Measurements from ENCODE around the gene PPP6R1.

PPP6R1 gene

DNA sequence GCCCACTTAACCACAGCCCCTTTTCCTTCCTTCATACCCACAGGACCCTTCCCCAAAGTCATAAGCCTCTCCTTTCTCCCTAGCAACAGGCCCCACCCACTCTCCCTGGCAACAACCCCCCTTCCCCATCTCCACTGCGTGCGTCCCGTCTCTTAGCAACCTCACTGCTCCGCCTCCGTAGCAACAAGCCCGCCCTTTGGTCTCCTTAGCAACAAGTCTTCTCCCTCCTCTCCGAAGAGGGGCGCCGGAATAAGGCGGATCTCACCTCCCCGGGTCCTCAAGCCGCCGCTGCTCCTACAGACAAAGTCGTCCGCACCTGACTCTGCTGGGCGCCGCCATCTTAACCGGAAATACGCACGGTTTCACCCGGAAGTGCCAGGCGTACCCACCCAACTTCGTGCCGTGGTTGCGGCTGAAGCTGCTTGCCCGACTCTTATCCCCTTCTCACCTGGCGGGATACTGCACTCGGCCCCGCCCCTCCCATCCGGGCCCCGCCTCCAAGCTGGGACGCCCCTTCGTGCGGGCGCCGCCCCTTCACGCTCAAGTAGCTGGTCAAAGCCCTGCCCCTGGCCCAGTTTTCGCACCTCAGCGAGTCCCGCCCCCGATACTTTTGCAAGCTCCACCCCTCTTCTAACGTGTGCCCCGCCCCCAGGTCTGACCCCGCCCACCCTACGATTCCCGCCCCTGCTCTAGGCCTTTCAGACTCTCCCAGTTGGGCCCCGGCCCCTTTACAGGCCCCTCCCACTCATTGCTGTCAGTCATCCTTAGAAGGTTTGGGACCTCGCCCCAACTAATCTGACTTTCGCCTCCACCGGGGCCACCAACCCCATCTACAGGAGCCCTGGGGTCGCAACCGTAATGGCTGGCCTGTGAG lies 21.2 kb upstream of the PPP6R1 start, which contains the start of gene HSPBP1:
Gene HSPBP1, minus strand, starts transcription at position 341 of the 874 bp plus-strand sequence. CDS start 502 bp downstream, outside the sequence.
- peak; percentile 84 to 88 for DNase-seq (ENCODE audit: low read depth in 2 of 2)

DNA sequence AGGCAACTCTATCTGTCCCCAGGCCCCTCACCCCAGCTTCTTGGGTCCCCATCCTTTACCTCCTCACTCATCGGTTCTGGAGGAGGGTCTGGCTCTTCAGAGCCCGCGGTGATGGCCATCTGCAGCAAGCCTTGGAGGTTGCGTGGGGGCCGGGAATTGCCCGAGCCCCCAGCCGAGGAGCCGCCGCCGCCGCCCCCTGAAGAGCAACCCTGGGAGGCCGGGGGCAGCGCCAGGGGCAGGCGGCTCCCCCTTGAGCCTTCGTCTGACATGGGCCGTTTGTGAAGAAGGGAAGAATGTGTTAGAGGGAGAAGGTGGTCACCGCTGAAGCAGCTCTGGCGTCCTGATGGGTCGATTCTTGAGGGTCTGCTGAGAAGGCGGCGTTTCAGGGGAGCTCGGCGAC lies 20.5 kb upstream of the PPP6R1 start:
- DNase-seq (ENCODE audit: low read depth in 2 of 2), result no peak

DNA sequence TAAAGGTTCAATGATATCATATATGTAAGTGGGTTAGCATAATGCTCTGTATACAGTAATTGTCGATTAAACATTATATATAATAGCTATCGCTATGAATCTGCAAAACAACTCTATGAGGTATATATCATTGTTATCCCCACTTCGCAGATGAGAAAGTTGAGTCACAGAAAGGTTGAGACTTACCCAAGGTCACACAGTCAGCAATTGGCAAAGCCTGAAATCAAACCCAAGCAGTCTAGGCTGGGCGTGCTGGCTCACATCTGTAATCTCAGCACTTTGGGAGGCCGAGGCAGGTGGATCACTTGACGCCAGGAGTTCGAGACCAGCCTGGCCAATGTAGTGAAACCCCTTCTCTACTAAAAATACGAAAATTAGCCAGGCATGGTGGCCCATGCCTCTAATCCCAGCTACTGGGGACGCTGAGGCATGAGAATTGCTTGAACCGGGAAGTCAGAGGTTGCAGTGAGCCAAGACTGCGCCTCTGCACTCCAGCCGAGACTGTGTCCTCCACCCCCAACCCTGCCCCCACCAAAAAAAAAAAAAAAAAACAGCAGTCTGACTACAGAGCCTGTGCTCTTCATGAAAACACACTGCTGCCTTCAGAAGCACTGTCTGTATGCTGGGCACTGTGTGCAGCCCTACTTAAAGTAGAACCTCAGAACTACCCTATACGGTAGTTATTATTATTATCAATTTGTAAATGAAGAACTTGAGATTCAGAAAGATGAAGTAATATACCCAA lies 19.7 kb upstream of the PPP6R1 start:
- no peak for DNase-seq (ENCODE audit: low read depth in 2 of 2)

DNA sequence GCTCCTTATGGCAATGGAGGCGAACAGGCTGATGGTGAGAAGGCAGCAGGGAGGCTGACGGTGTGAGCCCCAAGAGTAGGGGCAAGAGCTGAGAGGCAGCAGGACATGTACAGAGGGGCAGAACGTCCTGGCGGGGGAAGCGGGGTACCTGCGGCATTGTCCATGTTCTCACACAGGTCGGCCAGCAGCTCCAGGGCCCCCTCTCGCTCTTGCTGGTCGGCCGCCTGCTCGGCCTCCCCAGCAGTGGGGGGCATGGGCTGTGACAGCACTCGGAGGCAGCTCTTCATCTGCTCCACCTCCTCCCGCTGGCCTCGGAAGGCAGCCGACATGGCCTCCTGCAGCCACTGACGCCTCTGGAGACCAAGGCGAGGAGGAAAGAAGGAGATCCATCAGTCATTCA lies 18.7 kb upstream of the PPP6R1 start:
- no peak for DNase-seq (ENCODE audit: low read depth in 2 of 2)

DNA sequence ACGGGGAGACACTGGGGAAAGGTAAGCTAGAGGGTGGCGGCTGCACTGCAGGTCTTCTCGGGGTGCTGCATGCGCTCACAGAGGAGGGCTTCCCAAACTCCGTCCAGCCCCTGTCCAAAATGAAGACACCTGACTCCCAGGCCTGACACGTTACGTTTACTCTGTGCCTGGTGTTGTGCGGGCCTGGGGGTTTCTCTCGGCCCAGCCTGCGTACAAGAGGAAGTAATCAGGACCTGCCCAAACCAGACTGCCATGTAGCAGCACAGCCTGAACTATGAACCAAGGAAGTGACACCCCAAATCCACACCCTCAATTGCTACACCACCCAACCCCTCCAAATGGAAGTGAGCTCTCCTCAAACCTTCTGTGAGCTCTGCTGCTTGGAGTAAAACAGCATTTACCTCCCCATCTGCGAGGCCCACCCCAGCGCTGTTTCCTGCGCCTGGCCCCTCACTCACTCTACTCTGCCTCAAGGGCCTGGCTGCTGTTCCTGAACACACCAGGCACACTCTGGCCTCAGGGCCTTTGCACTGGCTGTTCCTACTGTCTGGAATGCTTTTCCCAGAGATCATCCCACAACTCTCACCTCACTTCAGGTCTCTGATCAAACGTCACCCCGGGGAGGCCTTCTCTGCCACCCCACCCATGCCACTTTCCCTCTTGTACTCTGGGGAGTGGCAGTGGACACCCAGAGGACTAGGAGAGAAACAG lies 18.1 kb upstream of the PPP6R1 start:
- no peak for DNase-seq (ENCODE audit: low read depth in 2 of 2)

DNA sequence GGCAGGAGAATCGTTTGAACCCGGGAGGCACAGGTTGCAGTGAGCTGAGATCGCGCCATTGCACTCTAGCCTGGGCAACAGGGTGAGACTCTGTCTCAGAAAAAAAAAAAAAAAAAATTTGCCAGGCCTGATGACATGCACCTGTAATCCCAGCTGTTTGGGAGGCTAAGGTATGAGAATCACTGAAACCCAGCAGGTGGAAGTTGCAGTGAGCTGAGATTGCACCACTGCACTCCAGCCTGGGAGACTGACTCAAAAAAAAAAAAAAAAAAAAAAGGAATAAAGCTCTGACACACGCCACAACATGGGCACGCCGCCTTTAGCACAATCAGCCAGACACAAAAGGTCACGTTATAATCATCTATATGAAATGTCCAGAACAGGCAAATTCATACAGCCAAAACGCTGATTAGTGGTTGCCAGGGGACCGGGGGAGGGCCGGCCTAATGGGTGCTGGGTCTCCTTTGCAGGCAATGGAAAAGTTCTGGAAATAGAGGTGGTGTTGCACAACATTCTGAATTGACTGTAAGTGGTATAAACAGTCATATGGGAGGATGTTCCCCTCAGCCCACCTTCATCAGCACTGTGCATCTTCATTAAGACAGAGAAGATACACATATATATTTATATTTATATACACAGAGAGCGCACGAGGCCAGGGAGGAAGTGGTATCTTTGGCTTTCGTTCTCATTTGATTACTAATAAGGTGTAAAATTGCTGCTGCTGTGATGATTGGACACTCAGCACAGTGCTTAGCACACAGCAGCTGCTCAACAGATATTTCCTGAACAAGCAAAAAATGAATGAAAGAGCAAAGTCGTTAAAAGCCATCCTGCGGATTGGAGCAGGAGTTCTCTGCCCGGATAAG lies 17.3 kb upstream of the PPP6R1 start:
- no peak for DNase-seq (ENCODE audit: low read depth in 2 of 2)

DNA sequence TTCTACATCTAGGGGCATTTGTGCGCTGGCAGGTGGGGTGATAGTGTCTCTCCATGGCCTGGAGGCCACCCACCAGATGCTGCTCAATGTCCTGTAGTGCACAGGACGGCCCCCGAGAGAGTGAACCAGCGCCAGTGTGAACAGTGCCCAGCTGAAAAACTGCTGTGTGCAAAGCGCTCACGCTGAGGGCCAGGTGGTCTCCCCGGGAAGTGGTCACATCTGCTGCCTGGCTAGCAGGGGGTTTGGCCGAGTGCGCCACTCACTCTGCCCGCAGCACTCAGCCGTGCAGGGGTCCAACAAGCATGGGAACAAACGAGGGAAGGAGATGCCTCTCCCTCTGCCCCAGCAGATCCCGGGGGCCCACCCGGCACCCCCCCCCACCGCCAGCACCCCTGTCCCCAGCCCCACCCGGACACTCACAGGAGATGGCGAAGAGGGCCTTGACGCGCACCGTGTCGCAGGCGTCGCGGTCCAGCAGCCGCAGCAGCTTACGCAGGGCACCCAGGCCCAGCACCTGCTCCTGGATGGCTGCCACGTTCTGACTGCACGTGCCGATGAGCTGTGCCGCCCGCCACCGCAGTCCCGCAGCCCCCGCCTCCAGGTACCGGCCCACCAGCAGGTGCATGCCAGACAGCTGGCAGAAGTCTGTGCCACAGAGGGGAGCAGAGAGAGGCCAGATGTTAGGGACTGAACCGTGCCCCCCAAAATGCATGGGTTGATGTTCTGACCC lies 15.3 kb upstream of the PPP6R1 start:
- no peak for DNase-seq (ENCODE audit: low read depth in 2 of 2)

DNA sequence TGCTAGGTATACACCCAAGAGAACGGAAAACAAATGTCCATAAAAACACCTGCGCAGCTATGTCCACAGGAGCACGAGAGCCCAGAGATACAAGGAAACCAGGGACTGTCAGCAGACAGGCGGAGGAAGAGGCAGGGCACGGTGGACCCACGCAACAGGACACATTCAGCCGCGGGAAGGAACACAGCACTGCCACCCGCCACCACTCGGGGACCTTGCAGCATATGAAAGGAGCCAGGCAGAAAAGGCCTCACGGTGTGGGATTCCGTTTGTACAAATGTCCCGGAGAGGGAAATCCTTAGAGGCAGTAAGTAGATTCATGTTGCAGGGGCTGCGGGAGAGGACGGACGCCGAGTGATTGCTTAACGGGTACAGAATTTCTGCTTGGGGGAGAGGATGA lies 13.3 kb upstream of the PPP6R1 start:
- DNase-seq (ENCODE audit: low read depth in 2 of 2), result no peak

DNA sequence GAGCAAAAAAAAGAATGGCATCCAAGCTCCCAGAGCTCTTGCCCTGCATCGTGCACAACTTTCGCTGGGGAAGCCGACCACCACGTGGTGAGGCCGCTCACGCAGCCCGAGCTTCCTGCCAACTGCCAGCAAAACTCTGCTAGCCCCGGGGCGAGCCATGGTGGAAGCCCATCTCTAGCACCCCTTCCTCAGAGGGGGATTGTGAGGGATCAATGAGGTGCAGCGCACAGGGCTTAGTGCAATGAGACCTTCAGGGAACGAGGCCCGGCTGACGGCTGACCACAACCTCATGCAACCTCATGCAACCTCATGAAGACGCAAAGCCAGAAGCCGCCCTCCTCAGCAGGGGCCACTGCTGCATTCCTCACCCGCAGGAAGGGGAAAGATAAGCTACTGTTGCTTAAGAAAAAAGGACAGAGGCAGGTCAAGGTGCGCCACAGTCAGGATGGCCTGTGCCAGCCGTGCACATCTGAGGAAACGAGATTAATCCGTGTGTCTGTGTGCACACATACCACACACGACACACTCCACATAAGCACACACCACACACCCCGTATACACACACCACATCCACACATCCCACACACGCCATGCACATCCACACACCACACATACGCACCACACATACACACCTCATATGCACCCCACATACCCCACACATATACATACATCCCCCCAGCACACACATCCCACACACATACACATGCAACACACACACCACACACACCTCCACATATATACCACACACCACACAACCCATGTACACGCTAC lies 11.5 kb upstream of the PPP6R1 start:
- no peak for DNase-seq (ENCODE audit: low read depth in 2 of 2)

DNA sequence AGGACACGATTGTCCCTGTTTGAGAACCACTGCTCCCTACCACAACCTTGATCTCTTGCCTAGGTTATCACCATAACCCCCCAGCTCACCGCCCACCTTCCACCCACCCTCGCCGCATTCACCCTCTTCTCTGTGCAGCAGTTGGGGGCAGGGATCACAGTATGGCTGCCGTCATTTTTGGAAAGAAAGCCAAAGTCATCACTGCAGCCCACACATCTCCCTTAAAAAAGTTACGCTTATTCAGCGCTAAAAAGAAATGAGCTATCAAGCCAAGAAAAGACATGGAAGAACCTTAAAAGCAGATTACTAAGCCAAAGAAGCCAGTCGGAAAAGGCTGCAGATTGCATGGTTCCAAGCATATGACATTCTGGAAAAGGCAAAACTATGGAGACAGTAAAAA lies 10.5 kb upstream of the PPP6R1 start:
- no peak for DNase-seq (ENCODE audit: low read depth in 2 of 2)

DNA sequence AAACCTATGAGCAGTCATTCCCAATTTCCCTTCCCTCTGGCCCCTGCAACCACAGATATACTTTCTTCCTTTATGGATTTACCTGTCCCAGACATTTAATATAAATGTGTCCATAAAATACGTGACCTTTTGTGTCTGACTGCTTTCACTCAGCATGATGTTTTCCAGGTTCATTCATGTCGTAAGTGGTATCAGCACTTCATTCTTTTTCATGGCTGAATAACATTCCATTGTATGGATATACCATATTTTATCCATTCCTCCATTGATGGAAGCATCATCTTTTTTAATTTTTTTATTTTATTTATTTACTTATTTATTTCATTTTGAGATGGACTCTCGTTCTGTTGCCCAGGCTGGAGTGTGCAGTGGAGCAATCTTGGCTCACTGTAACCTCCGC lies 8.0 kb upstream of the PPP6R1 start:
- DNase-seq (ENCODE audit: low read depth in 2 of 2), result no peak

DNA sequence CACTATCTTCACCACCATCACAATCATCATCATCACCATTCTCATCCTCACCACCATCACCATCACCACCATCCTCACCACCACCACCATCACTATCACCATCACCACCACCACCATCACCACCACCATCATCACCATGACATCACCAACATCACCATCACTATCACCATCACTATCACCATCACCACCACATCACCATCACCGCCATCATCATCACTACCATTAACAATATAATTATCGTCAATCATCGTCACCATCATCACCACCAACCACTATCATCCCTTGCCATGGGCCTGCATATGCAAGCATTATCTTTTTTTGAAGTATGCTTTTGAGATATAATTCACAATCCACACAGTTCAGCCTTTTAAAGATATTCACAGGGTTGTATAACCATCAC lies 7.6 kb upstream of the PPP6R1 start:
- DNase-seq (ENCODE audit: low read depth in 2 of 2), result no peak

DNA sequence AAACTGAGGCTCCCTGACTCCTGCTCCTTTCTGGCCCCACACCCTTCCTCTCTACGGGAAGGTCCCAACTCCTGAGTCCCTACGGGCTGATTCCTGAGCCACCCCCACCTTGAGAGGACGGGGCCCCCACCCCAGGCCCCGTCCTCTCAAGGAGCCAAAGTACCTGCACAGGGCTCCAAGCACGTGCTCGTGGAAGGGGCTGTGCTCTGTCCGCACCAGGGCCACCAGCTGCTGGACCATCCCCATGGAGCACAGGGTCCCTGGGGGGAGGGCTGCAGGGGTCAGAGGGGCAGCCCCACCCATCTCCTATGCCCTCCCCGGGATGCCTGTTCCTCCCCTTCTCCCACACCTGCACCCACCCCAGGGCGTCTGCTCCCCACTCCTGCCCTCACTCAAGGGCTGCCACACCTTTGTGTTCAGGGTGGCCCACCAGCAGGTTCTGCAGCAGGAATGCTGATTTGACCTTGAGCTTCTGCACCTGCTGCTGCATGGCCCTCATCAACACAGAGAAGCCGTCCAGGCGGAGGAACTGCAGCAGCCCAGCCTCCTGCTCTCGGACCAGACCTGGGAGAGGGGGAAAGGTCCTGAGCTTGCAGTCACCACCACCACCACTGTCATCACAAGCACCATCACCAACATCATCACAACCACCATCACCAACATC lies 7.0 kb upstream of the PPP6R1 start:
- DNase-seq (ENCODE audit: low read depth in 2 of 2), result no peak

DNA sequence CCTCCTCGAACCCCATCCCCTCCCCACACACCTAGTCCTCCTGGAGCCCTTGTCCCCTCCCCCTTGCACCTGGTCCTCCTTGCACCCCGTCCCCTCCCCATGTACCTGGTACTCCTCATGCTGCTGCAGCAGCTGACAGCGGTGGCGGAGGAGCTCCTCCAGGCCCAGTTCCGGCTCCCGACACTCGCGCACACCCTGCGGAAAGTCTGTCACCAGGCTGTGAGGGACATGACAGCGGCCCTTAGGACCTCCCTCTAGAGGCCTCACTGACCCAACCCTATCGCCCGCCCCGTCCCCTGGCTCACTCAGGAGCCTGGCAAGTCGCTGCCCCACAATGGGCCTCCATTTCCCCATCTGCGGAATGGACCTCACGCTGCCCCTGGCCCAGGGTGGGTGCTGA lies 6.4 kb upstream of the PPP6R1 start:
- DNase-seq (ENCODE audit: low read depth in 2 of 2), result no peak

DNA sequence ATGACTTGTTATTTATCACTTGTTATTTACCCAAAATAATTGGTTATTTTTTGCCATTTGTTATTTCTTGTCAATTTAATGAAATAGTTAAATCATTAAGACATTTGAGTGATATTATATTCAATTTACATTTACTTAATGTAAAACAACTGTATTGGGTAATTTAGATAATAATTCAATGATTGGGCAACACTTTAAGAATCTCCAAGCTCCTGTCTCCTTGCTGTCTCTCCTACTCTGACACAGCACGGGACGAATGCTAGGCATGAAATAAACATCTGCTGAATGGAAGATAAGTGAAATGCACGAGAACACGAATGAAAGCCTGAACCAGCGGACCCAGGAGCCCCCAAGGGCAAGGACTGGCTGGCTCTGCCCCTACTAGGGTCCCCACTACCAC lies 5.7 kb upstream of the PPP6R1 start:
- DNase-seq (ENCODE audit: low read depth in 2 of 2), result no peak

DNA sequence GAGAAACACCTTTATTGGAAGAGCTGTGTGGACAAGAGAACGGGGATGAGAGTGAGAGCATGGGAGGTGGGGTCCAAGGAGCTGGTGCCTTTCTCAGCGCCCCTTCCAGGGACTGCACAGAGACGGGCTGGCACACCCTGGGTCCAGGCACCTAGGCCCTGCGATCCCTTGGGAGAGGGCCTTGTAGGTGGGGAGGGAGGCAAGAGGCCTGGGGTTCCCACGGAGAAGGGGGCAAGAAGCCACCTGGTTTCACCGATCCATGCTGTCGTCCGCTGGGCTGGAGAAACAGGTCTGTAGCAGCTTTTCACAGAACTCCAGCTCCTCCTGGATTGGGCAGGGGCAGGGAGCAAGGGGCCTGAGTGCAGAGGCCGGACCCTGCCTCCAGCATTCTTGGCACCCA lies 3.5 kb upstream of the PPP6R1 start:
- no peak for DNase-seq (ENCODE audit: low read depth in 2 of 2)

DNA sequence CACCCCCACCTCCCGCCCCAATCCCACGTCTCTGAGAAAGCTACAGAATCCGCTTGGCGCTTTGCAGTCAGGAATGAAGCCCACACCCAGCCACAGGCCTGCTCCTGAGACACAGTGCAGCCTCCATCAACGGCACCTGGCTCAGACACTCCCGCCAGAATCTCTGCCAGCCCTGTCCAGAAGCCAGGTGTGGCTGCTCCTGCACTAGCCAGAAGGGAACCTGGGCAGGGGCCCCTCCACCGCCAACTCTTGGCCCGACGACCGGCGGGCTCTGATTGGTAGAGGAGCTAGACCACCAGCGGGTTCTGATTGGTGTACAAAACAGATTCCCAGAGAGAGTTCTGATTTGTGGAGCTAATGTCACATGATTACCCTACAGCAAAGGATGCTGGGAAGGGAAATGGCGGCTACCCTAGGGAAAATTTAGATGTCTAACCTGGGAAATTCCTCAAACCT lies 2.9 kb upstream of the PPP6R1 start:
- no peak for DNase-seq (ENCODE audit: low read depth in 2 of 2)

DNA sequence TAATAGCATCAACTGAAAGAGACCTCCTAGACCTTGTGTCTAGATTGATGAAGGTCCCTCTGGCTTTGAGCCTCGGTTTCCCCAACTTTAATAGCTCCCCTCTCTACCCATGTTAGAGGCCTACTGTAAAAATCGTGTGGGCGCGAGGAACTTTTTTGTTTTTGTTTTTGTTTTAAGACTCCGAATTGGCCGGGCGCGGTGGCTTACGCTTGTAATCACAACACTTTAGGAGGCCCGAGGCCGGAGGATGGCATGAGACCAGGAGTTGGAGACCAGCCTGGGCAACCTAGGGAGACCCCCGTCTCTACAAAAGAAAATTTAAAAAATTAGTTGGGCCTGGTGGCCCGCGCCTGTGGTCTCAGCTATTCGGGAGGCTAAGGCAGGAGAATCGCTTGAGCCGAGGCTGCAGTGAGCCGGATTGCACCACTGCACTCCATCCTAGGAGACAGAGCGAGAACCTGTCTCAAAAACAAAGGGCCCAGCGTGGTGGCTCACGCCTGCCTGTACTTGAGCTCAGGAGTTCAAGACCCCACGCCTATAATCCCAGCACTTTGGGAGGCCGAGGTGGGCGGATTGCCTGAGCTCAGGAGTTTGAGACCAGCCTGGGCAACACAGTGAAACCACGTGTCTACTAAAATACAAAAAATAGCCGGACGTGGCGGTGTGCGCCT lies 858 bp upstream of the PPP6R1 start:
- no peak for DNase-seq (ENCODE audit: low read depth in 2 of 2)

DNA sequence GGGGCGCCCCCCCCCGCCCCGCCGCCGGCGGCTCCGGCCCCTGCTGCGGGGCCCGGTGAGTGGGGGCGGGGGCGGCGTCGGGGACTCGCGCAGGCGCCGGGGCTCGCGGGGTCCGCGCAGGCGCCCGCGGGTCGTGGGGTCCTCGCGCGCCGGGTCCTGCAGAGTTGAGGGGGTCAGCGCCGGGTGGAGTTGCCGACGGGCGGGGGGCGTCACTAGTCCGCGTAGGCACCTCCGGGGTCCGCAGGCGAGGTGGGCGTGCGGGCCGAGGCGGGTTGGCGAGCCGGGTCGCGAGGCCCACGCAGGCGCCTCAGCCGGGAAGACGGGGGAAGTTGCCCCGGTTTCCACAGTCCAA lies 365 bp downstream of the PPP6R1 start:
- no peak for DNase-seq (ENCODE audit: low read depth in 2 of 2)

Data from fibroblast of skin of left biceps (primary cell).